HG03378 (cell line): ENCODE data around the gene BFSP1.

Experiments used
- ATAC-seq: cut with Tn5 transposase; IDR thresholded peaks from one replicate; pipeline ENCODE4 v1.9.1; 2021; ENCODE audit warnings: mild to moderate bottlenecking, moderate library complexity; ENCODE audit not compliant: unreplicated experiment

The BFSP1 gene

GRCh38 chr20:17524560-17524959 is 6.6 kb downstream of the BFSP1 start:
- no peak for ATAC-seq

DNA sequence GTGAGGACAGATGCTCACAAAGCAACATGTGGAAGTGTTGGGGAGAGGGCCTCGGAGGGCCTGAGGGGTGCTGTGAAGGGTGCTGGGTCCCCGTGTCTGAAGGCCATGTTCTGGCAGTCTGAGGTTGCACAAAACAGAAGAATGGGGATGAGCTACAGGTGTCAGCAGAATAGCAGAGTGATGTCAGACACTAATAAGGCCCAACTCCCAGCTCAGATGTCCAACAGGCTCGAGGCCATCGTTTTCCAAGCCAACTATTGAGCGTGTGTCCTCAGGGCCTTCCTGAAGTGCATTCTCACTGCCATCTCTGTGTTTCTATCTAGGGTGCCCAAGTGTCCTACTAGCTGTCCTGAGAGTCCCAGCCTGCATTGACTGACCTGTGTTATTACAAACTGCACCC is 7.9 kb downstream of the BFSP1 start:
- no peak for ATAC-seq

GRCh38 chr20:17522528-17522927 is 8.7 kb downstream of the BFSP1 start:
- no peak for ATAC-seq

DNA sequence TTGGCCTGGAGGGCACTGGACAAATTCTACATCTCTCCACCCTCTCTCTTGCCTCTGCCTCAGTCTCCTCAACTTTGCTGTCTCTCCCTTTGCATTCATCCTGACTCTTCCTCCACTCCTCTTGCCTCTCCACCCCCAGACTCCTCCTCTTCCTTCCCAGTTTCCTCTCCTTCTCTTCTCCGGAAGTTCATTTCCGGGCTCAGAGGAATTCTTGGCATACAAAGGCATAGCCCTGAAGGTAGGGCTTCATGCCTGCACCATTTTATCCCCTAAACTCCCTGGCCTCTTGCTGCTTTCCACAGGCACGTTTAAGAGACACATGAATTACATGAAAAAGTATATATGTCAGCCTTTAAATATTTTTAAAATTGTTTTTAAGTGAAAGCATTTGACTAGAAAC is 10.6 kb downstream of the BFSP1 start:
- ATAC-seq, result no peak

DNA sequence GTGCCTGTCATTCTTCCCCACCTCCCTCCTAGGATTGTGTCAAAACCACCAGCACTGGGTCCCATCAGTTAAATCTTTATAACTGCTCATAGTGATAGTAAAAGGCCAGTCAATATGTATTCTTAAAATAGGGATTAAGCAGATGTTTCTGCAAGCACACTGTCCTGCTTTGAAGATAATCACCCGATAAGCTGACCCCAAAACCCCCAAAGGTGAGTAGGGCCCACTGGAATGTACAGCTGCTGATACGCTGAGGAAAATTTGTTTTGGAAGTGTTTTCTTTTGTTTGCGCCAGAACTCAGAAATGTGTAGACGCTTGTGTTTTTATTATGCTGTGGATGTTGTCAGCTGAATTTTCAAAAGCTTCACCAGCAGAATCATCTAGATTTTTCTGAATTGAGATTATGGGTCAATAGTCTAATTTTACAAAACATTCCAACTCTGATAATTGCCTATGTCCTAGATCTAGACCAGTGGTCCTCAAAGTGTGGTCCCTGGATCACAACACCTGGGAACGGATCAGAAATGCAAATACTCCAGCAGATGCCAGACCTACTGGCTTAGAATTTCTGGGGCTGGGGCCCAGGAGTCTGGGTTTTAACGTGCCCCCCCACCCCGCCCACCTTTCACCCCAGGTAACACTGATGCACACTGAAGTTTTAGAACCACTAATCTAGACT is 11.4 kb downstream of the BFSP1 start:
- ATAC-seq, result no peak

DNA sequence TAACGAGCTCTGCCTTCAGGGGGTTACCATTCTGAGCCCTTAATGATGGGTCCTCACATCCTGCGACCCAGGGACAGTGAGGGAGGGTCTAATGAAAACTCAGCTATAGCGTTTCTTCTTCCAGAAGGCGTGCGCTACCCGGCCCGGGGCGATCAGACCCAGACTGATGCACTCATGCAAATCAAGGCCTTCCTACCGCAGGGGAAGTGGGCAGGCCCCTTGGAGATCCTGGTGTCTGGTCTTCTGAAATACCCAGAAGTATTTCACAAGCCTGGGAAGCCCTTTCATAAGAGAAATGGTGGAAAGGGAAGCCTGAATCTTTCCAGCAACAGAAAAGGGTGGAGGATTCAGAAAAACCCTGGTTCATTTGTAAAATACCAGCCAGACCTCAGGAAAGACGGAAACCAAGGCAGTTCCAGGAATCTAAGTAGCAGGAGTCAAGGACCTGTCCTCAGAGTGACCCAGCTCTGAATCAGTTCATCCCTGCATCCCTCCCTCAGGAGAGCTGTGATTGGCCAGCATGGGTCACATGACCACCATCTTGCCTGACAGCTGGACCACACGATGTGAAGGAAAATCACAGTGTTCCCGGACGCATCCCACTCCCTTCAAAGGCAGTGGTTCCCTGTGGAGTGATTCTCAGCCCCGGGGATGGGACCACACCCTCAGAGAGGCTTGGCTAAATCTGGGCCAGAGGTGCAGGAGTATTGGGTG is 12.7 kb downstream of the BFSP1 start:
- no peak for ATAC-seq

GRCh38 chr20:17515053-17515452 is 16.1 kb downstream of the BFSP1 start:
- ATAC-seq, result no peak

DNA sequence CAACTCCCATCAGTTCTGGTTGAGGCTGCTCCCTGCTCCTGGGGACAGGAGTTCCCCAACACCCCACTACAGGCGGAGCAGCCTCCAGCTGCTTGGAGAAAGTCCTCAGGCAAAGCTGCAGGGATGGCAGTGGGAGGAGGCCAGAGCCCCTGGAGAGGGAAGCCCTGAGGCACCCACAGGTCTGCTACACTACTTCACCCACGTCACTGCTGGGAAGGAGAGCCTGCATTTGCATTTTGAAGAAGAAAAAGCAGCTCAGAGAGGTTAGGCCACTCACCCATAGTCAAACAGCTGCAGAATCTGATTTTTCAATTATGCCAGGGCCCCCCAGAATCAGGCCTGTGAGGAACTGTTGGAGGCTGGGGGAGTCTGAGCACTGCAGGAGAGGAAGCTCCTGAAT is 17.2 kb downstream of the BFSP1 start:
- no peak for ATAC-seq

DNA sequence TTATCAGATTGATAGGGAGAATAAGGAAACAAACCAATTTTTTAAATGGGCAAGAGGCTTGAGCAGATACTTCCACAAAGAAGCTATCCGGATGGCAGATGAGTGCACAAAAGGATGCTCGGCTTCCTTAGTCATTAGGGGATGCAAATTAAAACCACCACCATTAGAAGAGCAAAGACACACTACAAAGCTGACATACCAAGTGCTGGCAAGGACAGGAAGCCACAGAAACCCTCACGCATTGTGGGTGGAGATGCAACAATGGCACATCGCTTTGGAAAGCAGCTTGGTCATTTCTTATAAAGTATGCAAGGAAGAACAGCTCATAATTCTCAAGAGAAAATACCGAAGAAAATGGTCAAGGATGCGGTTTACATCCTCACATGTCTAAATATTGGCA is 19.8 kb downstream of the BFSP1 start:
- ATAC-seq, result no peak

DNA sequence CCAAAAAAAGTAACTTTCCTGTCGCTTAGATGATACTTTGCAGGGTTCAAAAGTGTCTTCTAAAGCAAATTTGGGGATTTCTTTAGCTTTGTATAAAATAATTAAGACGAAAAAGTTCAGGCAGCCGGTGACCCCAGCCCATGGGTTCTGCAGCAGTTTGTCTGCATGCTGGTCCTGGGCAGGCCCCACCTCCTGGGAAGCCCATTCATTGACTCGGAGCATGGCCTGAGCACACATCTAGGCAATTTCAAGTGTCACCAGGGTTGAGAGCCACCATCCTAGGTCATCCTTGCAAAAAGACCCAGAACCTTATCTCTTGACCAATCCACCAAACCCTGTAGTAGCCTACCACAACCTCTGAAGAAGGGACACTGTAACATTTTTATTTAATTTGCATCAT is 20.6 kb downstream of the BFSP1 start:
- ATAC-seq, result no peak

DNA sequence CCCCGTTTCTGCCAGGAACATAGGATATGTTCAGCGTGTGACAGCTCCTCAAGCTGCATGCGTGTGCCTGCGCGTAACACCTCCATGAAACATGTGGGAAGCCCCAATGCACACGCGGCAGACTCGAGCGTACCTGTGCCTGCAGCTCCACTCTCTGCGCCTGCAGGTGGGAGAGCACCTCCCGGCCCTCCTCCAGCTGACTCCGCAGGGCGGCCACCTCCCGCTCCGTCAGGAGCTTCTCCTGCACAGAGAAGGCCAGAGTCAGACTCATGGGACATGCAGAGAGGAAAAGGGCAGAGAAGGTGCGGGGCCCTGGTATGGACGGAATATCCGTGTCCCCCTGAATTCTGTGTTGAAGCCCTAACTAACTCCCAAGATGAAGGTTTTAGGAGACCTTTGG is 22.4 kb downstream of the BFSP1 start:
- ATAC-seq, result no peak

DNA sequence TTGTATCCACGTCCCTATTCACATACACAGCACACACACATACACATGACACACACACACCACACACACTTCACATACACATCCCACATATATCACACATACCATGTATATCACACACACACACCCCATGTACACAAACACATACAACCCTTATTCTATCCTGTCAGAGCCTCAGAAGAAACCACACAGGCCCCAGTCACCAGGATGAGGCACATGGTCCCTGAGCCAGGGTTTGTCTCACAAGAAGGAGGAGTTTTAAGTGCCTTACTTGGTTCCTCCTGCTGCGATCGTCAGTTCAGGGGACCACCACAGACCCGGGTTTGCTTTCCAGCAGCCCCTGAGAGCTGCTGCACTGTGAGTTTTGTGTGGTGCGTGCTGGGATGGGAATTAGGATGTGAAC is 23.6 kb downstream of the BFSP1 start:
- ATAC-seq, result no peak

DNA sequence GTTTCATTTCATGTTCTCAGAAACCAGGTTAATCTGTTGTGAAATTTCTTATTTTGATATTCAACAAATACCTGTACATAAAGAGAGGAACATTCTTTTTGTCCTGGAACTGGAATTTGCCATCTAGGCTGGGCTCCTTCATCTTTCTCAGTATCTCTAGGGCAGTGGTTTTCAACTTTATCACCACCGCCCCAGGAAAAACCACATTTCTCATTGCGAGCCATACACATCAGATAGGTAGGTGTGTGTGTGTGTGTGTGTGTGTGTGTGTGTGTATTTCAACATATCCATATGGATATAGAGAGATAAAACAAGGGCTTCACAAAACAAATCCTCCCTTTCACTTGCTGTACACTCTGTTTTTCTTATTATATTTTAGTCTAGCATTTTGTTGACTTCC is 24.1 kb downstream of the BFSP1 start:
- no peak for ATAC-seq

- peak; percentile 20 for ATAC-seq
Observed at GRCh38 chr20:17505636-17506517, 25.3 kb downstream of the BFSP1 start.

DNA sequence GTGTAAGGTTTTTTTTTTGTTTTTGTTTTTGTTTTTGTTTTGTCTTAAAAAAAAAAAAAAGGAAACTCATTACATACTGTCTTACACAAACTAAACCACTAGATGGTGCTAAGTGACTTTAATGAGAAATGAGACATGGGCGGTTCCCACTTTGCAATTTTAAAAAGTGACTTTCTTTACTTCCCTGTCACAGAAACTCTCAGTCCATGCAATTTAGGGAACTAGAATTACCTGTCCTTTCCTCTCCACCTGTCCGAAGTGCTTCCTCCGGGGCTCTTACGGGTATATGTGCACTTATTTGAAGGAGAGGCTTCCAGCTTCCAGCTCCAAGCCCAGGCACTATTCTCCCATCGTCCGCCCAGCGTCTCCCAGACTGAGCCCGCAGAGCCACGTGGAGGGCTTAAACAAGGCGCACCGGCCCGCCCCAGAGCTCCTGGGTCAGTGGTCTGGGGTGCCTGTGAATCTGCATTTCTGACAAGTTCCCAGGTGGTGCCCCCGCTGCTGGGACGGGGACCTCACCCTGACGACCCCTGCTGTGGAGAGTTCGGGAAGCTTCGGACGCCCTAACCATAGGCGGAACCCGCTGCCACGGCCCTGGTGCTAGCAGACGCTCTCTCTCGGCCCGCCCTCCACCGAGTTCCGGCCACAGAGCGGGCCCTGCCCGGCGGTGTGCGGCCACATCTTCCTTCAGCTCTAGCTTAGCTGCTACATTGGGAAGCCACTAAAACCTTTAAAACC is 26.1 kb downstream of the BFSP1 start:
- peak; percentile 71 for ATAC-seq

GRCh38 chr20:17504066-17504897 is 26.9 kb downstream of the BFSP1 start:
- peak; percentile 17 for ATAC-seq

DNA sequence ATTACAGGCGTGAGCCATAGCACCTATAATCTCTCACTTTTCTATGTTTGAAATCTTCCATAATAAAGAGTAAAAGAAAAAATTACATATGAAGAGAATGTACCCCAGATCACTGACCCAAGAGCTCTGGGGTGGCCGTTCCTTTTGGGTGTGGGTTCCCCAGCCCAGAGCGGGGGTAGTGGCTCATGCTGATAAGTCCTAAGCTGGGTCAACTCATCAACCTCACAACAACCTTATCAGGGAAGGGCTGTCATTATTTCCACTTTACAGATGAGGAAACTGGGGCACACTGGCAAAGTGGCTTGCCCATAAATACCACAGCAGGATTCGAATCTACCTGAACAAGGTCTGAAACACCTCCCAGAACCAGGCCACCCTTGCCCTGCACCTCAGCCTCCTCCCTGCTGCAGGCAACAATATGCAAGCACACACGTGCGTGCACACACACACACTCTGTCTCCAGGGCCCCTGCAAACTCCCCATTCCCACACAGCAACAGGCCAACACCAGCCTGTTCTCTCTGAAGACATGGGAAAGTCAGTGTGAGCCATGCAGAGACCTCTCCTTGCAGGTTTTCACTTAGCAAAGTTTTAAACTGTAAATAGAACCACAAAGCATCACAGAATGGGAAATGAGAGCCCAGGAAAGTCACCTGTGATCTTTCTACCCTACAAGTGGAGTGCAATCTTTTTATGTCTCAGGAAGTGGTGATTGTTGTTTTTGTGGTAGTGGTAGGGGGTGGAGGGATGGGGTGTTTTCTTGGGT is 27.7 kb downstream of the BFSP1 start:
- ATAC-seq, result no peak

DNA sequence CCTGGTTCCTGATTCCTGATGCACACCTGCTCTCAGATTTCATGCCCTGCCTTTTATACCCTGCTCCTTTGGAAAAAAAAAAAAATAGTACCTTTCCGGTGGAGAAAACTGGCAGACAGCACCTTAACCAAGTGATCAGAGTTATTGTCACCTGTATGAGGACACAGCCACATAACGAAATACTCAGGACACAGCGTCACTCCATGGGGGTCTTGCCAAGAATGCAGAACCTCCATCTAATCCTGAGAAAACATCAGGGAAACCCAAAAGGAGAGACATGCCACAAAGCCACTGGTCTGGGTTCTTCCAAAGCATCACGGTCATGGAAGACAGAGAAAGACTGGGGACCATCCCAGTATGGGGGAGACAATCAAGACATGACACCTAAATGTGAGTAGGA is 29.1 kb downstream of the BFSP1 start:
- no peak for ATAC-seq

DNA sequence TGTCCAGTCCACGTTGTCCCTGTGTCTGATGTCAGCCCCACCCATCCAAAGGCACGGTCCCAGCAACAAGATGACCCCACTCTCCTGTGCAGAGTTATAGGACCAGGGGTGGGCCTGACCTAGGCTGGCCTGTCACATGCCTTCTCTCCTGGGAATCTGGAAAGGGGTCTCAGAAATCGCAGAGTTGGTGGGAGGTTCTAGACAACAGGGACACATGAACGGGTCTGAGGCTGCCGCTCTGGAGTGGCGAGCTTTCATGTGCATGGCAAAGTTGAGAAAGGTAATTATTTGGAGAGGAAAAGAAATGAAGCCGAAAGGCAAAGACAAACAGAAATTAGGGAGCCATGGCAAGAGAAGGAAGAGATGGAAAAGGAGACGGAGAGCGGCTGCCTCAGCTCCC is 29.5 kb downstream of the BFSP1 start:
- ATAC-seq, result no peak
